K562 (cell line): ENCODE measurements around the gene RIOK3. TPM values are rescaled to one million over a fixed set of nuclear protein-coding genes. Genes with fewer than 3 reads are reported as not detected.

ENCODE experiments used
- BCOR ChIP-seq: fragments of 450-650 bp; IDR thresholded peaks from 2 replicates; pipeline ENCODE4 v1.6.1; 2016
- COPS2 ChIP-seq: fragments of 450-650 bp; conservative IDR thresholded peaks from 2 replicates; pipeline ENCODE4 v1.6.1; 2016; ENCODE audit warnings: mild to moderate bottlenecking, moderate library complexity
- DPF2 ChIP-seq: fragments of 450-650 bp; IDR thresholded peaks from 2 replicates; pipeline ENCODE4 v1.6.1; 2016
- EGR1 ChIP-seq: fragments of 450-650 bp; conservative IDR thresholded peaks from 2 replicates; pipeline ENCODE4 v1.6.1; 2017; ENCODE audit warnings: mild to moderate bottlenecking
- EHMT2 ChIP-seq: fragments of 450-650 bp; IDR thresholded peaks from 2 replicates; pipeline ENCODE4 v1.6.1; 2018; ENCODE audit warnings: antibody characterized with exemption
- ELF1 ChIP-seq: fragments of 200-800 bp; sonication (Bioruptor generic); IDR thresholded peaks from 2 replicates; pipeline ENCODE4 v1.6.1; 2016; ENCODE audit warnings: missing genetic modification characterization, missing compliant biosample characterization
- ELF4 ChIP-seq: fragments of 450-650 bp; formaldehyde crosslinking; IDR thresholded peaks from 2 replicates; pipeline ENCODE4 v1.4.0; 2022; ENCODE audit warnings: missing genetic modification characterization
- HCFC1 ChIP-seq: IDR thresholded peaks from 2 replicates; pipeline ENCODE4 v1.6.1; 2012; ENCODE audit warnings: low read depth, low read length, improper control_type of control experiment
- JUN ChIP-seq, 2 experiments: sonication (generic) in 1 of 2; formaldehyde crosslinking in 1 of 2; IDR thresholded peaks; 2 replicates each; pipeline versions ENCODE4 v1.6.1 to v1.8.0; 2012 to 2022; ENCODE audit warnings: borderline replicate concordance in 2 of 2, mild to moderate bottlenecking in 2 of 2, improper control_type of control experiment in 1 of 2, low read depth in 1 of 2, low read length in 1 of 2, missing genetic modification reagents in 1 of 2
- KHSRP ChIP-seq: fragments of 450-650 bp; IDR thresholded peaks from 2 replicates; pipeline ENCODE4 v1.6.1; 2017
- MTA3 ChIP-seq: fragments of 450-650 bp; formaldehyde crosslinking; IDR thresholded peaks from 2 replicates; pipeline ENCODE4 v1.6.1; 2017; ENCODE audit warnings: mild to moderate bottlenecking, borderline replicate concordance
- POLR2B ChIP-seq: fragments of 450-650 bp; IDR thresholded peaks from 2 replicates; pipeline ENCODE4 v1.6.1; 2018; ENCODE audit warnings: low read depth; ENCODE audit not compliant: partially characterized antibody
- RNF2 ChIP-seq: sonication (generic); IDR thresholded peaks from 2 replicates; pipeline ENCODE4 v1.6.1; 2016
- SP2 ChIP-seq: IDR thresholded peaks from 2 replicates; pipeline ENCODE4 v1.6.1; 2011; ENCODE audit warnings: mild to moderate bottlenecking, low read depth, low read length, moderate library complexity; ENCODE audit not compliant: poor library complexity, severe bottlenecking; ENCODE audit errors: extremely low read depth
- TARDBP ChIP-seq: fragments of 450-650 bp; IDR thresholded peaks from 2 replicates; pipeline ENCODE4 v1.6.1; 2016
- ZBTB9 ChIP-seq: fragments of 450-650 bp; formaldehyde crosslinking; IDR thresholded peaks from 2 replicates; pipeline ENCODE4 v1.4.0; 2020; ENCODE audit warnings: mild to moderate bottlenecking, moderate library complexity
- ZNF174 ChIP-seq: fragments of 250-450 bp; sonication (Bioruptor Pico); IDR thresholded peaks from 2 replicates; pipeline ENCODE4 v1.4.0; 2020; ENCODE audit warnings: mild to moderate bottlenecking
- ZNF785 ChIP-seq: fragments of 250-450 bp; sonication (Bioruptor Pico); IDR thresholded peaks from 2 replicates; pipeline ENCODE4 v1.4.0; 2020; ENCODE audit warnings: mild to moderate bottlenecking
- polyA plus RNA-seq, 8 experiments: library from polyadenylated mRNA; depleted of rRNA in 4 of 8; stranded (reverse) in 5 of 8; unstranded in 3 of 8; fragments of >200 nt; fragmentation: Nextera tagmentation in 2 of 8; fragmentation: Illumina TruSeq in 1 of 8; extraction: Ambion mirVana in 2 of 8; extraction: Trizol in 1 of 8; gene quantifications; 2 replicates each; pipeline versions ENCODE4 v1.2.1 to v1.2.3, GENCODE V29; 2011 to 2014; ENCODE audit warnings: inconsistent platforms in 1 of 8, missing spikeins in 1 of 8
- total RNA-seq, 7 experiments: library from RNA; depleted of rRNA in 6 of 7; stranded (reverse); fragments of >200 nt in 6 of 7; fragmentation: Illumina TruSeq in 2 of 7; extraction: Trizol in 2 of 7; gene quantifications; 2 replicates each; pipeline versions ENCODE4 v1.2.1 to v1.2.3, GENCODE V29; 2011 to 2021; ENCODE audit warnings: low replicate concordance in 1 of 7
- TF ChIP-seq, protein P1 (sequence below): fragments of 250-450 bp; sonication (Bioruptor Pico); IDR thresholded peaks from 2 replicates; pipeline ENCODE4 v1.5.1; 2021; ENCODE audit warnings: mild to moderate bottlenecking
- TF ChIP-seq, protein P2 (sequence below): fragments of 250-450 bp; sonication (Bioruptor Pico); IDR thresholded peaks from 2 replicates; pipeline ENCODE4 v1.9.0; 2021; ENCODE audit warnings: mild to moderate bottlenecking, inconsistent platforms

Gene RIOK3
- total and polyA plus RNA-seq, 9 of the 15 experiments (the other 6 are each of a cell fraction or from before 2014, with no cell fraction given) = 21.4 to 89.5 (median 62.9) TPM

DNA sequence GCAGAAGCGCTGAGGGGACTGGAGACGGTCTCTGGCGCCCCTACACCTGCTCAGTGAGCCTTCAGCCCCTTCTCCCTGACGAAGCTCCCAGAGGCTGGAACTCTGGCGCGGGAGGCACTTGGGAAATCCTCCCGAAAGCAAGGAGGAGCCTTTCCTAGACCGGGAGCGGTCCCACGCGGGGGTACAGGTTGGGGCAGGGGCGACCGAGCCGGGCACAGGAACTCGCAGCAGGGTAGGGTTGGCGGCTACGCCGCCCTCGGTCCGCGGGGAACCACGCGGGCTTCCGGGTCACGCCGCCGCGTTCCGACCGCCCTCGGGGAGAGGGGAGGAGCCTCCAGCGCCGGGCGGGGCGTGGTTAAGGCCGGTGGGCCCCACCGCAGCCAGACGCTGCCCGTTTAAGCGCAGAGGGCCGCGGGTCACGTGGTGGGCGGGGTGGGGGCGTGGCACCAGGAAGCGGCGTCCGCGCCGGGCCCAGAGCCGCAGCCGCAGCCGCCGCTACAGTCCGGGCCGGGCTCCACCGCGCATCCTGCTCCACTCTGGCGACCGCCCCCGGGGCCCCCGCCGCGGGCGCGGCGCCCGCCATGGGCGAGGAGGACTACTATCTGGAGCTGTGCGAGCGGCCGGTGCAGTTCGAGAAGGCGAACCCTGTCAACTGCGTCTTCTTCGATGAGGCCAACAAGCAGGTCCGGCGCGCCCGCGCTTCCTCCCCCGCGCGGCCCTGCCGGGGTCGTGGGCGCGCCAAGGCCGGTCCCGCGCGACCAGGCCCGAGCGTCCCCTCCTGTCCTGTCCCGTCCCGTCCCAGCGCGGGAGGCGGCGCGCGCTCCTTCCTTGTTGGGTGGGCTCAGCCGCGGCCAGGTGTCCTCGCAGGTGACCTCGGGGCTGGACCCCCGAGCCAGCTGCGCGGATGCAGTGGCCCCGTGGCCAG lies 50.2 kb downstream of the RIOK3 start, which contains the start of gene RMC1 (continued):
- TF ChIP-seq, protein P1, sequence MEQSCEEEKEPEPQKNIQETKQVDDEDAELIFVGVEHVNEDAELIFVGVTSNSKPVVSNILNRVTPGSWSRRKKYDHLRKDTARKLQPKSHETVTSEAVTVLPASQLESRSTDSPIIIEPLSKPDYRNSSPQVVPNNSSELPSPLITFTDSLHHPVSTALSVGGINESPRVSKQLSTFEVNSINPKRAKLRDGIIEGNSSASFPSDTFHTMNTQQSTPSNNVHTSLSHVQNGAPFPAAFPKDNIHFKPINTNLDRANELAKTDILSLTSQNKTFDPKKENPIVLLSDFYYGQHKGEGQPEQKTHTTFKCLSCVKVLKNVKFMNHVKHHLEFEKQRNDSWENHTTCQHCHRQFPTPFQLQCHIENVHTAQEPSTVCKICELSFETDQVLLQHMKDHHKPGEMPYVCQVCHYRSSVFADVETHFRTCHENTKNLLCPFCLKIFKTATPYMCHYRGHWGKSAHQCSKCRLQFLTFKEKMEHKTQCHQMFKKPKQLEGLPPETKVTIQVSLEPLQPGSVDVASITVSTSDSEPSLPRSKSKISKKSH (CRISPR knock-in tag) = no peak
- TF ChIP-seq ZNF785 (CRISPR knock-in tag) = no peak
- TF ChIP-seq EGR1 = peak; percentile 74
- peak; percentile 49; the same call in 1 of the 2 replicates for TF ChIP-seq ZBTB9
- 0 out of 2 replicates have a peak, but pooled peaks have one; percentile 51 for TF ChIP-seq BCOR
- TF ChIP-seq ZNF174 (CRISPR knock-in tag) = no peak
- peak; percentile 98 for TF ChIP-seq ELF1 (tag)
- TF ChIP-seq MTA3 = peak; percentile 60
- peak; percentile 24; the same call in 1 of the 2 replicates for TF ChIP-seq DPF2
- peak; percentile 57 for TF ChIP-seq HCFC1
- peak; percentile 29; the same call in 1 of the 2 replicates for TF ChIP-seq JUN (IDR thresholded peaks at IDR 0.05; ENCODE audit: borderline replicate concordance, low read depth, low read length)
- TF ChIP-seq JUN (CRISPR knock-in tag; IDR thresholded peaks at IDR 0.05; ENCODE audit: borderline replicate concordance) = no peak
- no peak for TF ChIP-seq KHSRP
- no peak for TF ChIP-seq SP2
- TF ChIP-seq POLR2B = peak; percentile 96
- TF ChIP-seq EHMT2 = no peak
- no peak; the same call in 1 of the 2 replicates for TF ChIP-seq TARDBP
- TF ChIP-seq, protein P2, sequence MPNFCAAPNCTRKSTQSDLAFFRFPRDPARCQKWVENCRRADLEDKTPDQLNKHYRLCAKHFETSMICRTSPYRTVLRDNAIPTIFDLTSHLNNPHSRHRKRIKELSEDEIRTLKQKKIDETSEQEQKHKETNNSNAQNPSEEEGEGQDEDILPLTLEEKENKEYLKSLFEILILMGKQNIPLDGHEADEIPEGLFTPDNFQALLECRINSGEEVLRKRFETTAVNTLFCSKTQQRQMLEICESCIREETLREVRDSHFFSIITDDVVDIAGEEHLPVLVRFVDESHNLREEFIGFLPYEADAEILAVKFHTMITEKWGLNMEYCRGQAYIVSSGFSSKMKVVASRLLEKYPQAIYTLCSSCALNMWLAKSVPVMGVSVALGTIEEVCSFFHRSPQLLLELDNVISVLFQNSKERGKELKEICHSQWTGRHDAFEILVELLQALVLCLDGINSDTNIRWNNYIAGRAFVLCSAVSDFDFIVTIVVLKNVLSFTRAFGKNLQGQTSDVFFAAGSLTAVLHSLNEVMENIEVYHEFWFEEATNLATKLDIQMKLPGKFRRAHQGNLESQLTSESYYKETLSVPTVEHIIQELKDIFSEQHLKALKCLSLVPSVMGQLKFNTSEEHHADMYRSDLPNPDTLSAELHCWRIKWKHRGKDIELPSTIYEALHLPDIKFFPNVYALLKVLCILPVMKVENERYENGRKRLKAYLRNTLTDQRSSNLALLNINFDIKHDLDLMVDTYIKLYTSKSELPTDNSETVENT (CRISPR knock-in tag) = peak; percentile 72; the same call in 1 of the 2 replicates
- TF ChIP-seq RNF2 = peak; percentile 65; the same call in 1 of the 2 replicates
- peak; percentile 95 for TF ChIP-seq ELF4
- no peak for TF ChIP-seq COPS2
